K562 (cell line): ENCODE results near the gene FAAP100. TPM values are rescaled to one million over a fixed set of nuclear protein-coding genes. Genes with fewer than 3 reads are reported as not detected.
A peak's percentile ranks its signal among the peaks of the same experiment; 100 is the strongest.

Source experiments
- CBX1 ChIP-seq: sonication (generic); IDR thresholded peaks from 2 replicates; pipeline ENCODE4 v1.6.1; 2016; ENCODE audit warnings: antibody characterized with exemption, low read depth, mild to moderate bottlenecking
- CHCHD3 ChIP-seq: fragments of 250-450 bp; sonication (Bioruptor Pico); IDR thresholded peaks from 2 replicates; pipeline ENCODE4 v2.1.2; 2022; ENCODE audit warnings: mild to moderate bottlenecking
- ELF2 ChIP-seq: fragments of 250-450 bp; sonication (Bioruptor Pico); IDR thresholded peaks from 2 replicates; pipeline ENCODE4 v1.5.0; 2021; ENCODE audit warnings: mild to moderate bottlenecking
- FOXM1 ChIP-seq, 2 experiments: fragments of 450-650 bp in 1 of 2; sonication (generic) in 1 of 2; formaldehyde crosslinking in 1 of 2; IDR thresholded peaks; 2 replicates each; pipeline versions ENCODE4 v1.6.1 to v1.9.0; 2017 to 2022; ENCODE audit warnings: low read depth in 2 of 2, mild to moderate bottlenecking in 2 of 2, missing genetic modification reagents in 1 of 2, moderate library complexity in 1 of 2
- HCFC1 ChIP-seq: IDR thresholded peaks from 2 replicates; pipeline ENCODE4 v1.6.1; 2012; ENCODE audit warnings: low read depth, low read length, improper control_type of control experiment
- HNRNPL ChIP-seq: fragments of 200-400 bp; formaldehyde crosslinking; IDR thresholded peaks from 2 replicates; pipeline ENCODE4 v1.6.1; 2017; ENCODE audit warnings: low read depth, mild to moderate bottlenecking, low read length
- ILF3 ChIP-seq: fragments of 450-650 bp; IDR thresholded peaks from 2 replicates; pipeline ENCODE4 v1.6.1; 2018; ENCODE audit warnings: antibody characterized with exemption, mild to moderate bottlenecking, moderate library complexity, borderline replicate concordance
- KDM5B ChIP-seq: fragments of 200-600 bp; sonication (generic); IDR thresholded peaks from 2 replicates; pipeline ENCODE4 v1.6.1; 2012; ENCODE audit warnings: low read depth, mild to moderate bottlenecking, moderate library complexity, low read length, control low read depth, inconsistent platforms; ENCODE audit not compliant: insufficient replicate concordance
- MECOM ChIP-seq: fragments of 250-450 bp; sonication (Bioruptor Pico); IDR thresholded peaks from 2 replicates; pipeline ENCODE4 v1.8.0; 2022; ENCODE audit warnings: inconsistent platforms
- MYNN ChIP-seq, 2 experiments: sonication (generic); formaldehyde crosslinking in 1 of 2; IDR thresholded peaks; 2 replicates each; pipeline versions ENCODE4 v1.5.0 to v1.6.1; 2016 to 2020; ENCODE audit warnings: antibody characterized with exemption in 1 of 2, missing genetic modification reagents in 1 of 2
- NCOR1 ChIP-seq: fragments of 450-650 bp; IDR thresholded peaks from 2 replicates; pipeline ENCODE4 v1.6.1; 2016; ENCODE audit warnings: mild to moderate bottlenecking, moderate library complexity
- NELFE ChIP-seq: IDR thresholded peaks from 2 replicates; pipeline ENCODE4 v1.6.1; 2011; ENCODE audit warnings: mild to moderate bottlenecking; ENCODE audit not compliant: insufficient read depth, insufficient read length
- PHB2 ChIP-seq: fragments of 450-650 bp; IDR thresholded peaks from 2 replicates; pipeline ENCODE4 v1.6.1; 2017; ENCODE audit warnings: low read depth
- PRPF4 ChIP-seq: fragments of 200-400 bp; formaldehyde crosslinking; IDR thresholded peaks from one replicate; pipeline ENCODE4 v1.6.1; 2017; ENCODE audit warnings: low read length, low read depth, mild to moderate bottlenecking; ENCODE audit not compliant: insufficient read depth, poor library complexity, severe bottlenecking
- RBM39 ChIP-seq: fragments of 200-400 bp; formaldehyde crosslinking; optimal IDR thresholded peaks from 2 replicates; pipeline ENCODE3; 2018; ENCODE audit warnings: low read depth, low read length
- SRSF9 ChIP-seq: fragments of 200-400 bp; formaldehyde crosslinking; IDR thresholded peaks from 2 replicates; pipeline ENCODE4 v1.6.1; 2017; ENCODE audit warnings: low read depth, low read length, borderline replicate concordance
- ZFP36 ChIP-seq: fragments of 150-350 bp; IDR thresholded peaks from 2 replicates; pipeline ENCODE4 v1.6.1; 2018; ENCODE audit warnings: low read length, low read depth; ENCODE audit not compliant: partially characterized antibody
- ZNF174 ChIP-seq: fragments of 250-450 bp; sonication (Bioruptor Pico); IDR thresholded peaks from 2 replicates; pipeline ENCODE4 v1.4.0; 2020; ENCODE audit warnings: mild to moderate bottlenecking
- ZNF224 ChIP-seq: sonication (generic); formaldehyde crosslinking; IDR thresholded peaks from 2 replicates; pipeline ENCODE4 v1.8.0; 2022; ENCODE audit warnings: mild to moderate bottlenecking, missing genetic modification reagents
- ZNF354B ChIP-seq: fragments of 250-450 bp; sonication (Bioruptor Pico); IDR thresholded peaks from 2 replicates; pipeline ENCODE4 v1.4.0; 2020
- ZNF707 ChIP-seq: fragments of 250-450 bp; sonication (Bioruptor Pico); conservative IDR thresholded peaks from 2 replicates; pipeline ENCODE4 v1.8.0; 2022; ENCODE audit warnings: inconsistent platforms, mild to moderate bottlenecking, moderate library complexity
- polyA plus RNA-seq, 8 experiments: library from polyadenylated mRNA; depleted of rRNA in 4 of 8; stranded (reverse) in 5 of 8; unstranded in 3 of 8; fragments of >200 nt; fragmentation: Nextera tagmentation in 2 of 8; fragmentation: Illumina TruSeq in 1 of 8; extraction: Ambion mirVana in 2 of 8; extraction: Trizol in 1 of 8; gene quantifications; 2 replicates each; pipeline versions ENCODE4 v1.2.1 to v1.2.3, GENCODE V29; 2011 to 2014; ENCODE audit warnings: inconsistent platforms in 1 of 8, missing spikeins in 1 of 8
- total RNA-seq, 7 experiments: library from RNA; depleted of rRNA in 6 of 7; stranded (reverse); fragments of >200 nt in 6 of 7; fragmentation: Illumina TruSeq in 2 of 7; extraction: Trizol in 2 of 7; gene quantifications; 2 replicates each; pipeline versions ENCODE4 v1.2.1 to v1.2.3, GENCODE V29; 2011 to 2021; ENCODE audit warnings: low replicate concordance in 1 of 7
- TF ChIP-seq, protein P1 (sequence below): fragments of 450-650 bp; formaldehyde crosslinking; IDR thresholded peaks from 2 replicates; pipeline ENCODE4 v1.4.0; 2020; ENCODE audit warnings: mild to moderate bottlenecking, moderate library complexity
- TF ChIP-seq, protein P2 (sequence below), 2 experiments: IDR thresholded peaks; 2 replicates each; pipeline ENCODE4 v1.6.1; 2012; ENCODE audit warnings: improper control_type of control experiment in 2 of 2, low read depth in 2 of 2, low read length in 2 of 2, borderline replicate concordance in 1 of 2
- TF ChIP-seq, protein P3 (sequence below): sonication (generic); formaldehyde crosslinking; IDR thresholded peaks from 2 replicates; pipeline ENCODE4 v1.8.1; 2023; ENCODE audit warnings: mild to moderate bottlenecking, missing genetic modification reagents

The FAAP100 gene
- total and polyA plus RNA-seq, 9 of the 15 experiments (the other 6 are each of a cell fraction or from before 2014, with no cell fraction given): 0.31 to 51.2 (median 12.6) TPM

DNA sequence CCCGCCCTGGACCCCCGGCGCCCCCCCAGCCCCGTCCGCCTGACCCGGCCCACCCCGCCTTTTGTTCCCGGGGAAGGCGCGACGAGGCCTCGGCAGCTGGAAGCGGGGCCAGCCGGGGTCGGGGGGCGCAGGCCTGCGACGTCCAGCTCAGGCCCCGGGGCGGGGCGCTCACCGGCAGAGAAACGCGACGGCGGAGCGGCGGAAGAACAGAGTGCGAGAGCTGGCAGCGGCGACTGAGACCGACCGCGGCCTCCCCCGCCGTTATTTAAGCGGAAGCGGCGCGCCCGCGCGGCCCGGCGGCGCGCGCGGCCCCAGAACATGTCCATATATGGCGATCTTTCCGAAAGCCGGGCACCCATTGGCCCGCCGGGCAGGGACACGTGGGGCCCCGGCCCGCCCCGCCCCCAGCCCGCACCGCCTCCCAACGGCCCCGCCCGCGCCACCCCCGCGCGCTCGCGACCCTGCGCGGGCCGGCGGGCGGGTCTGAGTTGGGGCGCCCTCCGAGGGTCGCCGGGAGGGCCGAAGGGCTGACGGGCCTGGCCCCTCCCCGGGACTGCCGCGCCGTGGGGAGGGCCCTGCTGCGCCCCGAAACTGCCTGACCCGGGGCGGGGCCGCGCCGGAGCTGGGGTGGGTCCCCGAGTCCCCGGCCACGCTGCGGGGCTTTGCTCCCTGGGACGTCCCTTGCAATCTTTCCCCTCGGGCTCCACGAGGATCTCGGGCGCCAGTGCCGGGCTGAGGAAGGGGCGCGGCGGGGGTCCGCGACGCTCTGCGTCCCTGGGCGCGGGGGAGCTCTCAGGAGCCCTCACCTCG lies 39.4 kb downstream of the FAAP100 start, which contains the start of gene ACTG1 (continued):
- TF ChIP-seq, protein P1, sequence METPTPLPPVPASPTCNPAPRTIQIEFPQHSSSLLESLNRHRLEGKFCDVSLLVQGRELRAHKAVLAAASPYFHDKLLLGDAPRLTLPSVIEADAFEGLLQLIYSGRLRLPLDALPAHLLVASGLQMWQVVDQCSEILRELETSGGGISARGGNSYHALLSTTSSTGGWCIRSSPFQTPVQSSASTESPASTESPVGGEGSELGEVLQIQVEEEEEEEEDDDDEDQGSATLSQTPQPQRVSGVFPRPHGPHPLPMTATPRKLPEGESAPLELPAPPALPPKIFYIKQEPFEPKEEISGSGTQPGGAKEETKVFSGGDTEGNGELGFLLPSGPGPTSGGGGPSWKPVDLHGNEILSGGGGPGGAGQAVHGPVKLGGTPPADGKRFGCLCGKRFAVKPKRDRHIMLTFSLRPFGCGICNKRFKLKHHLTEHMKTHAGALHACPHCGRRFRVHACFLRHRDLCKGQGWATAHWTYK: peak; percentile 40; the same call in 1 of the 2 replicates
- TF ChIP-seq CBX1: peak; percentile 96
- TF ChIP-seq MYNN (IDR thresholded peaks at IDR 0.05): no peak
- no peak for TF ChIP-seq MYNN (CRISPR knock-in tag; IDR thresholded peaks at IDR 0.05)
- TF ChIP-seq ELF2 (CRISPR knock-in tag): peak; percentile 17; the same call in 1 of the 2 replicates
- peak; percentile 96 for TF ChIP-seq KDM5B
- TF ChIP-seq, protein P2, sequence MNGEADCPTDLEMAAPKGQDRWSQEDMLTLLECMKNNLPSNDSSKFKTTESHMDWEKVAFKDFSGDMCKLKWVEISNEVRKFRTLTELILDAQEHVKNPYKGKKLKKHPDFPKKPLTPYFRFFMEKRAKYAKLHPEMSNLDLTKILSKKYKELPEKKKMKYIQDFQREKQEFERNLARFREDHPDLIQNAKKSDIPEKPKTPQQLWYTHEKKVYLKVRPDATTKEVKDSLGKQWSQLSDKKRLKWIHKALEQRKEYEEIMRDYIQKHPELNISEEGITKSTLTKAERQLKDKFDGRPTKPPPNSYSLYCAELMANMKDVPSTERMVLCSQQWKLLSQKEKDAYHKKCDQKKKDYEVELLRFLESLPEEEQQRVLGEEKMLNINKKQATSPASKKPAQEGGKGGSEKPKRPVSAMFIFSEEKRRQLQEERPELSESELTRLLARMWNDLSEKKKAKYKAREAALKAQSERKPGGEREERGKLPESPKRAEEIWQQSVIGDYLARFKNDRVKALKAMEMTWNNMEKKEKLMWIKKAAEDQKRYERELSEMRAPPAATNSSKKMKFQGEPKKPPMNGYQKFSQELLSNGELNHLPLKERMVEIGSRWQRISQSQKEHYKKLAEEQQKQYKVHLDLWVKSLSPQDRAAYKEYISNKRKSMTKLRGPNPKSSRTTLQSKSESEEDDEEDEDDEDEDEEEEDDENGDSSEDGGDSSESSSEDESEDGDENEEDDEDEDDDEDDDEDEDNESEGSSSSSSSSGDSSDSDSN (IDR thresholded peaks at IDR 0.05; ENCODE audit: borderline replicate concordance in 1 of 2, low read depth in 2 of 2, low read length in 2 of 2): no peak
- TF ChIP-seq ZNF224 (CRISPR knock-in tag): no peak
- TF ChIP-seq HCFC1: no peak
- no peak for TF ChIP-seq FOXM1 (IDR thresholded peaks at IDR 0.05; ENCODE audit: low read depth)
- no peak for TF ChIP-seq FOXM1 (CRISPR knock-in tag; IDR thresholded peaks at IDR 0.05; ENCODE audit: low read depth)
- no peak for TF ChIP-seq ZNF354B (CRISPR knock-in tag)
- TF ChIP-seq HNRNPL: peak; percentile 93
- peak; percentile 61 for TF ChIP-seq NCOR1
- TF ChIP-seq PHB2: no peak
- no peak for TF ChIP-seq ZNF707 (CRISPR knock-in tag)
- TF ChIP-seq ZNF174 (CRISPR knock-in tag): no peak
- no peak for TF ChIP-seq SRSF9
- no peak for TF ChIP-seq ILF3
- TF ChIP-seq ZFP36: peak; percentile 73
- peak; percentile 59 for TF ChIP-seq PRPF4
- TF ChIP-seq, protein P3, sequence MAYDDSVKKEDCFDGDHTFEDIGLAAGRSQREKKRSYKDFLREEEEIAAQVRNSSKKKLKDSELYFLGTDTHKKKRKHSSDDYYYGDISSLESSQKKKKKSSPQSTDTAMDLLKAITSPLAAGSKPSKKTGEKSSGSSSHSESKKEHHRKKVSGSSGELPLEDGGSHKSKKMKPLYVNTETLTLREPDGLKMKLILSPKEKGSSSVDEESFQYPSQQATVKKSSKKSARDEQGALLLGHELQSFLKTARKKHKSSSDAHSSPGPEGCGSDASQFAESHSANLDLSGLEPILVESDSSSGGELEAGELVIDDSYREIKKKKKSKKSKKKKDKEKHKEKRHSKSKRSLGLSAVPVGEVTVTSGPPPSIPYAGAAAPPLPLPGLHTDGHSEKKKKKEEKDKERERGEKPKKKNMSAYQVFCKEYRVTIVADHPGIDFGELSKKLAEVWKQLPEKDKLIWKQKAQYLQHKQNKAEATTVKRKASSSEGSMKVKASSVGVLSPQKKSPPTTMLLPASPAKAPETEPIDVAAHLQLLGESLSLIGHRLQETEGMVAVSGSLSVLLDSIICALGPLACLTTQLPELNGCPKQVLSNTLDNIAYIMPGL (CRISPR knock-in tag): no peak
- TF ChIP-seq CHCHD3 (CRISPR knock-in tag): no peak
- no peak for TF ChIP-seq MECOM (CRISPR knock-in tag)
- TF ChIP-seq NELFE: peak; percentile 19
- TF ChIP-seq RBM39: no peak
